Natural killer cell treated with Interleukin-12 subunit alpha and Interleukin-12 subunit beta and Interleukin-15 and Interleukin-18, amount 100 ng/mL, for 72 hours (primary cell): ENCODE measurements around the gene NOP16. TPM values are rescaled to one million over a fixed set of nuclear protein-coding genes. Genes with fewer than 3 reads are reported as not detected.

Source experiments
- ATAC-seq, 2 donors: fragments of 150-1000 bp; cut with Tn5 transposase in 1 of 2; sonication (Bioruptor Pico), chemical (Tn5 transposase) in 1 of 2; 2 replicates each; pipeline ENCODE4 v1.10.0; 2021
- DNase-seq: peaks from one replicate; pipeline ENCODE4 v3.0.0; 2022; ENCODE audit warnings: low spot score
- H3K27ac Mint-ChIP-seq, 2 donors: 1 replicate in 1 of 2; 2 replicates in 1 of 2; pipeline ENCODE4 v1.8.0; 2022; ENCODE audit warnings: mixed read lengths in 2 of 2, mild to moderate bottlenecking in 1 of 2, moderate library complexity in 1 of 2
- H3K27me3 Mint-ChIP-seq, 2 donors: 1 replicate in 1 of 2; 2 replicates in 1 of 2; pipeline ENCODE4 v1.8.0; 2022; ENCODE audit warnings: mixed read lengths in 2 of 2
- H3K36me3 Mint-ChIP-seq: one replicate; pipeline ENCODE4 v1.8.0; 2022; ENCODE audit warnings: mixed read lengths
- H3K4me1 Mint-ChIP-seq, 2 donors: 1 replicate in 1 of 2; 2 replicates in 1 of 2; pipeline ENCODE4 v1.8.0; 2022; ENCODE audit warnings: low read depth in 2 of 2, mixed read lengths in 2 of 2, mild to moderate bottlenecking in 1 of 2
- H3K4me3 Mint-ChIP-seq: one replicate; pipeline ENCODE4 v1.8.0; 2022; ENCODE audit warnings: mixed read lengths
- H3K9me3 Mint-ChIP-seq: 2 replicates; pipeline ENCODE4 v1.8.0; 2022; ENCODE audit warnings: mixed read lengths
- total RNA-seq, 2 donors: library from RNA; stranded (reverse); gene quantifications; one replicate each; pipeline ENCODE4 v1.2.3, GENCODE V29; 2022

Gene NOP16
- total RNA-seq, 2 donors from 2014 or later, result 62.0 to 155 TPM

DNA sequence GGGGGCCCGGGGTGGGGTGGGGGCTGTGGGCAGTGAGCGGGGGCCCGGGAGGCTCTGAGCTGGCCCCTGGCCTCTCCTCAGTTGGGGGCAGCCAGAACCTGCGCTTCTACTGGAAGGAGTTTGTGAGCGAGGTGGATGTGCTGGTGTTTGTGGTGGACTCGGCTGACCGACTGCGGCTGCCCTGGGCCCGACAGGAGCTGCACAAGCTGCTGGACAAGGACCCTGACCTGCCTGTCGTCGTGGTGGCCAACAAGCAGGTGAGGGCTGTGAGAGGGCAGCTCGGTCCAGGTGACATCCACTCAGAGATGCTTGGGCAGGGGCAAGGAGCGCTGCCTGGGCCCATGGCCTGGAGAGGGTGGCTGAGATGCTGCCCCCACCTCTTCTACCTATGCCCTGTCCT is 19.7 kb downstream of the NOP16 start:
- H3K4me3 Mint-ChIP-seq, result no peak overlapping the region
- no peak for ATAC-seq
- no peak for DNase-seq
- peaks cover 4% of the 10 kb centered on the region for H3K36me3 Mint-ChIP-seq
- no peak overlapping the region for H3K27ac Mint-ChIP-seq
- H3K4me1 Mint-ChIP-seq, result peaks cover 9 to 10% of the 10 kb centered on the region in 2 donors
- H3K9me3 Mint-ChIP-seq, result no peaks in the 10 kb centered on the region
- no peaks in the 10 kb centered on the region for H3K27me3 Mint-ChIP-seq

DNA sequence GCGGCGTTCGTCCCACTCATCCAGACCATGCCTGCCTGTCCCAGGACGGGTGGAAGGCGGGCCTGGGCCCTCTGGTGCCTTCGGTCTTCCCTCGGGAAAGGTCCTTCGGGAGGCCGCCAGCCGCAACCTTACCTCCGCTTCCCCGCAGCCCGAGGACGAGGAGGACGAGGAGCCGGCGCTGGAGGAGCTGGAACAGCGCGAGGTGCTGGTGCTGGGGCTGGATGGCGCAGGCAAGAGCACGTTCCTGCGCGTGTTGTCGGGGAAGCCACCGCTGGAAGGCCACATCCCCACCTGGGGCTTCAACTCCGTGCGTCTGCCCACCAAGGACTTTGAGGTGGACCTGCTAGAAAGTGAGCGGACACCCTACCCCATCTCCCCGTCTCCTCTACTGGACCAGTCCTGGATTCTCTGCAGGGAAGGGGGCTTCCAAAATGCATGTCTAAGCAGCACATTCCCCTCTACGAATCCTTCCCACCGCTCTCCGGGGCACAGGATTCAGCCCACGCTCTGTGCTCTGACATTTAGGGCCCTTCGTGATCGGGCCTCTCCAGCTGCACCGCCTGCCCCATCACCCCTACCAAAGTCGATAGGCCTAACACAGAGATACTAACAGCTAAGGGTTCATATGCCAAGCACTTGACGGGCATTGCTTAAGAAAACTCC is 22.0 kb downstream of the NOP16 start:
- ATAC-seq, result no peak
- Mint-ChIP-seq H3K9me3 (no peaks in the 10 kb centered on the region), H3K36me3 (peaks cover 4% of the 10 kb centered on the region), H3K27me3 (no peaks in the 10 kb centered on the region), H3K4me1 (peaks cover 17 to 21% of the 10 kb centered on the region in 2 donors), H3K4me3 (peak overlapping the region; percentile 56), H3K27ac (peak overlapping the region; percentile 15 to 80)
- DNase-seq, result no peak

DNA sequence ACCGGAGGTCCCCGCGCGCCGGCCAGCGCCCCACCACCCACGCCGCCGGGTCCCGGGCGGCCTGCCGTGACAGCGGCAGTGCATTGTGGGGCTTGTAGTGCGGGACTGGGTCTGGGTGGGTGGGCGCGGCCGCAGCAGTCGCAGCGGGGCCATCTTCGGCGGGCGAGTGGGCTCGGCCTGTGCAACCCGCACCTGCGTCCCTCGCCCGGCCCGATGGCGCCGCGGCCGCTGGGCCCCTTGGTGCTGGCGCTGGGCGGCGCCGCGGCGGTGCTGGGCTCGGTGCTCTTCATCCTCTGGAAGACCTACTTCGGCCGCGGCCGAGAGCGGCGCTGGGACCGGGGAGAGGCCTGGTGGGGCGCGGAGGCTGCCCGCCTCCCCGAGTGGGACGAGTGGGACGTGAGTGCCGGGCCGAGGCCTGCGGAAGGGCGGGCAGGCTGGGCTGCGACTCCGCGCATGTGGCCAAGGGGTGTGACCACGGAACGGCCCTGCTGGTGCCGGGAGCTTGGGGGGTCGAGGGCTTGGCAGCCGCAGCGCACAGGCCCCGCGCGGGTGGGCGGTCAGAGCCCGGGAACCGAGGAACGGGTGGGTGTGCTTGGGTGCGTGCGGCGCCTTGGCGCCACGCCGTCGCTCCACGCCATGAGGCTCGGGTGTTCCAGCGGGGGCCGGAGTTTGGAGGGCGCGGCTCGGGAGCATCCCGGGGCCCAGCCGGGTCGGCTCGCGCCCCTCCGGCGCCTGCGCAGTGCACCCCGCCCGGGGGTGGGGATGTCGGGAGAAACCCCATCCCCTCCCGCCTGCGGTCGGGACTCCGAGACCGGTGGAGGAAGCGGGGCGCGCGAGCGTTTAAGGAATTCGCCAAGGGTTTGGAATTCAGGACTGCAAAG is 22.8 kb downstream of the NOP16 start, which contains the start of gene ARL10:
Gene ARL10 (plus strand): TSS at position 137 of the 881 bp plus-strand sequence. CDS start 77 bp downstream, at position 214.
- ATAC-seq (peak; percentile 56 to 63), DNase-seq (peak; percentile 84)
- Mint-ChIP-seq H3K4me1 (peaks cover 17 to 21% of the 10 kb centered on the region in 2 donors), H3K27ac (peak within 1 kb of the TSS; percentile 57 to 80), H3K4me3 (peak within 1 kb of the TSS; percentile 64), H3K27me3 (no peaks in the 10 kb centered on the region), H3K9me3 (no peaks in the 10 kb centered on the region), H3K36me3 (peaks cover 4% of the 10 kb centered on the region)

DNA sequence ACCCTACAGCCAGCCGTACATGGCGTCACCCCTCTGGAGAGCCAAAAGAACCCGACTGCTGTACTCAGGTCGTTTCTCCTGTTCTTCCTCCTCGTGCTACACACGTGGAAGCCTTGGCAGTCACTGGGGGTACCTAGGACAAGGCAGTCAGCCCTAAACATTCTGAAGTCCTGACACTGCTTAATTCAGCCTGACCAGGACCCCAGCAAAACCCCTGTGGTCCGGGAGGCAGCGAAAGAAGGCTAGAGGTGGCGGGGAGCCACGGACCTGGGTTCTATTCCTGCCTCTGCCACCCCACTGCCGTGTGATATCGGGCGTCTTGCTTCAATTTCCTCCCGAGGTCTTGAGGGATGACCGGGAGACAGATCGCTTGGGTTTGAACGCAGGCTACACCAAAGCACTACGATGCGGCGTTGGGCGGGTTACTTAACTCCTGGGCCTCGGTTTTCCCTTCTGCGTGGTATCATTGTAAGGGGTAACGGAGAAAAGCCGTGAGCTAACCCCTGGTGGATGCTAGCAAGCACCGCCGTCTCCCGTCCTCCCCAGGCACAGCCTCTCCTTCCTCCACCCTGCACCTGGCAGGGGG is 23.5 kb downstream of the NOP16 start:
- Mint-ChIP-seq H3K36me3 (peaks cover 4% of the 10 kb centered on the region), H3K9me3 (no peaks in the 10 kb centered on the region), H3K27ac (peak overlapping the region; percentile 57 to 60), H3K4me1 (peaks cover 18 to 22% of the 10 kb centered on the region in 2 donors), H3K4me3 (peak overlapping the region; percentile 64), H3K27me3 (no peaks in the 10 kb centered on the region)
- no peak for DNase-seq
- ATAC-seq, result no peak

DNA sequence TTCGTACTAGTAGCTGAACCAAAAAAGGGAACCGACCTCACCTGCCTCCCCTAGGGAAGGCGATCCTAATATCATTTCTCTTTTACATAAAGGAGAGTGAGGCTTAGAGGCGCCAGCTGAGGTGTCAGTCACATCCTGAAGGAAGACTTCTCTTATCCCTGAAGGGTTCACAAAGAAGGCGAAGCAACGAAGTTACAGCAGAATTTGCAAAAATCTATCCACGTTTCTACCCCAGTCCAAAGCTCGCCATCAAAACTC is 26.2 kb downstream of the NOP16 start:
- Mint-ChIP-seq H3K27me3 (no peaks in the 10 kb centered on the region), H3K9me3 (no peaks in the 10 kb centered on the region), H3K4me1 (peaks cover 27 to 32% of the 10 kb centered on the region in 2 donors), H3K27ac (peak overlapping the region; percentile 70 to 90), H3K4me3 (peak overlapping the region; percentile 90), H3K36me3 (peaks cover 9% of the 10 kb centered on the region)
- DNase-seq, result no peak
- no peak for ATAC-seq

DNA sequence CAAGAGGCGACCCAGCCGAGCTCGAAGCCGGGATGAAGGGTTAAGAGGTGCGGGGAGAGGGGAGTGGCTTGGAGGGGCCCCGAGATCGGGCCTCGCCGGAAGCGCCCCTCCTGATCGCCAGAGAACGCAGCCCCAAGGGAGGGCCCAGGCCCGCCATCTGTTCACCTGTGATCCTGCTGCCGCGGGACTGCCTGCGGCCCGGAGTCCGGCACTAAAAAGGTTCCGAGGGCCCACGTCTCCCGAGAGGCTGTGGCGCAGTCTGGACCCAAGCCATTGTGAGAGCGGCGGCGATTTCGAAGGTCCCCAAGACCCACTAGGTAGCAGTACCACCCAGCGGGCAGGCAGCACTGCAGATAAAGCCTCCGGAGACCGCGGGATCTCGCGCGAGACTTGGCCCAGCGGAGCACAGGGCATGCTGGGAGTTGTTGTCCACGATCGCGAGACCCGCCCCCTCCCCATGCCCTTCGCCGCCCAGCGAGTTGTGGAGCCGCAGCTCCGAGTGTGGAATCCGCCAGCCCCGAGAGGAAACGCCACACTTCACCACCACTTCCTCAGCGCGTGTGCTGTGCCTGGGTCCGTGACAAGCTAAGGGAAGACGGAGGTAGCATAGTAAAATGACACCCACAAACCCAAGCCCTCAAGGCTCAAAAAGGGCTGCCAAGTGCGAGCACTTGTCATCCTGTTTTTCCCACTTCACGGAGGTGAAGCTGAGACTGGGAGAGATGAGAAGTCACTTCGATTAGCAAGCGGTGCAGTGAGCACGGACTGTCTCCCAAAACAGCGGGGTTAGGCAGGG is 26.8 kb downstream of the NOP16 start, which contains the start of gene KIAA1191:
Gene KIAA1191 (minus strand): TSS at position 328 of the 796 bp plus-strand sequence. CDS start 2,256 bp downstream, outside the sequence.
- DNase-seq, result peak; percentile 96
- H3K4me3 Mint-ChIP-seq, result peak within 1 kb of the TSS; percentile 90
- no peaks in the 10 kb centered on the region for H3K9me3 Mint-ChIP-seq
- H3K27me3 Mint-ChIP-seq, result no peaks in the 10 kb centered on the region
- ATAC-seq, result peak; percentile 93 to 95
- H3K4me1 Mint-ChIP-seq, result peaks cover 26 to 32% of the 10 kb centered on the region in 2 donors
- peaks cover 10% of the 10 kb centered on the region for H3K36me3 Mint-ChIP-seq
- peak within 1 kb of the TSS; percentile 70 to 90 for H3K27ac Mint-ChIP-seq

DNA sequence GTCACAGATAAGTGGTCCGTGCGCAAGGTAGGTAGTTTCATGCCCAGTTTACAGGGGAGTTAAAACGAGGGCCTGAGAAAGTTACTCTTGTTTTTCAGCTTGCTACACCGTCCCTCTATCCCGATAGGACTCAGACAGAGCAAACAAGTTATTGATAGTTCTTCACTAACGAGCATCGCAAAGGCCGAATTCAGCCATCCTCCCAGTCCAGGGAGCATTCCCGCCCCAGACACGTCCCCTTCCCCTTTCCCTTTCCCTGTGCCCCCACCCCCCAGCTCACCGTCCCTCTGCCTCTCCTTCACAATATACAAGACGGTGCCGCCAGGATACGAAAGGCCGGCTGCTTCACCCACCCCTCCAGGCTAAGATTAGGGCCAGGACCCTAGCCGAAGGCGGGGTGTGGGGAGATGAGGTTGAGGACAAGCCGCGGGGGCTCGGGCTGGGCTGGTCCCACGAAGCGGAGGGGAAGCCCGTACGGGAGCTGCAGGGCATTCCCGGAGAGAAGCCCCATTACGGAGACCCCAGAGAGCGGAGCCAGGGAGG is 27.4 kb downstream of the NOP16 start:
- ATAC-seq, result no peak
- Mint-ChIP-seq H3K27me3 (no peaks in the 10 kb centered on the region), H3K4me1 (peaks cover 24 to 32% of the 10 kb centered on the region in 2 donors), H3K36me3 (peaks cover 10% of the 10 kb centered on the region), H3K27ac (peak overlapping the region; percentile 70 to 90), H3K9me3 (no peaks in the 10 kb centered on the region), H3K4me3 (peak overlapping the region; percentile 90)
- DNase-seq, result no peak

DNA sequence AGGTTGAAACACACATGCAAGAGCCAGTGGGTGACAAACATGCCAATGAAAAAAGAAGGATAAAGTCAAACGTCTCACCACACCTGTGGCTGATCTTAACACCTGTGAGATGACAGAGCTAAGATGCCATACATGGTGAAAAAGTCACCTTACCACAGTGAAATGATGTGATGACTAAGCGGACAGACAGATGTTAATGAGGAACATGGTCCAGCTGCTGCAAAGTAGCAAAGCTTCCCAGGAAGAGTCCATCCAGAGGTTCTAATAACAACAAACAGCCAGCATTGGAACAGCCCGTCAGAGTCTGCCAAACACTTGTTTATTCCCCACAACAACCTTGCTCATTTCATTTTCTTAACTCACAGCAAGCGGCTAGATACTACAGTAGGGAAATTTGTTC is 28.7 kb downstream of the NOP16 start:
- peak overlapping the region; percentile 41 to 43 for H3K27ac Mint-ChIP-seq
- H3K27me3 Mint-ChIP-seq, result no peaks in the 10 kb centered on the region
- peaks cover 27 to 36% of the 10 kb centered on the region in 2 donors for H3K4me1 Mint-ChIP-seq
- no peak for ATAC-seq
- H3K4me3 Mint-ChIP-seq, result peak overlapping the region; percentile 90
- DNase-seq, result no peak
- H3K9me3 Mint-ChIP-seq, result no peaks in the 10 kb centered on the region
- H3K36me3 Mint-ChIP-seq, result peaks cover 14% of the 10 kb centered on the region

DNA sequence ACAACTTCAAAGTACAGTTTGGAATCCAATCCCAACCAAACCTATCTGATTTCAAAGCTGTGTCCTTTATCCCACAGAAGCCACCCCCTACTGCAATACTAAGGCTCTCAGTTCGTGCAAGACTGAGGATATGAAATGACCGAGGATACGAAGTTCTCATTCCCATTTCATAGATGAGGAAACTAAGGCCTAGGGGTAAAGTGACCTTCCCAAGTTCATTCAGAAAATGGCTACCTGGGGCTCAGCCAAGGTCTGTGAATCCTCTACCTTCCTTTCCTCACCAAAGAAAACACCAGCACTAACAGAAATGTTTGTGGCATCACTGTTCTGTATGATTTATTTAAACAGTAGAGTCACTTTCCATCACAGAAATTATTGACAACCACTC is 32.2 kb downstream of the NOP16 start:
- Mint-ChIP-seq H3K9me3 (no peaks in the 10 kb centered on the region), H3K27ac (no peak overlapping the region), H3K27me3 (no peaks in the 10 kb centered on the region), H3K36me3 (peaks cover 20% of the 10 kb centered on the region), H3K4me1 (peaks cover 36 to 37% of the 10 kb centered on the region in 2 donors), H3K4me3 (no peak overlapping the region)
- no peak for DNase-seq
- no peak for ATAC-seq

DNA sequence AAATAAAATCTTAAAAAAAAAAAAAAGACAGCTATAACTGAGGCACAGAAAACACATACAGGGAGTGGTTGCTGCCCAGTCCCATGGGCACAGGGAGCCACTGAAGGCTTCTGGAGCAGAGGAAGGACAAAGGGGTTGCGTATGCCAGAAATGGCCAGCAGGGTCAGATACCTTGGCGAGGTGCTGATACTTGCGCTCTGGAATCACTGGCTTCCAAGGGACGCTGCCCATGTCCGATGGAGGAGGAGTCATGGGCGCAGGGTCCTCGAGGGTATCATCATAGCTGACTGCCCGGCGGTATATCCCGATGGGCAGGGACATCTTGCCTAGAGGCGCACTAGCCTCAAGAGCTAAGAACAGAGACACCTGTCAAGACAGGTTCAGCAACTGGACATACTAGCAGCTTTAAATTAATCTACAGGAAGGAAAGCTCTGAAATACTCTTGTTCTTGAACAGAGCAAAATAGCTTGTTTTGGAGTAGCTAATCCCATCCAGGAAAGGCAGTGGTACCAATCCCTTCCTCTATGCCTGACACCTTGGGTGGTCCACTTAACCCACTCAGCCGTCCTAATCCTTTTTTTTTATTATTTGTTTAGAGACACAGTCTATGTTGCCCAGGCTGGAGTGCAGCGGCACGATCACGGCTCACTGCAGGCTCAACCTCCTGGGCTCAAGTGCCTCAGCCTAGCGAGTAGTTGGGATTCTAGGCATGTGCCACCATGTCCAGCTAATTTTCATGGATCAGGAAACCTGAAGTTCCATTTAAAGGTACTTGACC is 32.8 kb downstream of the NOP16 start:
- Mint-ChIP-seq H3K9me3 (no peaks in the 10 kb centered on the region), H3K4me3 (no peak overlapping the region), H3K27me3 (no peaks in the 10 kb centered on the region), H3K36me3 (peaks cover 20% of the 10 kb centered on the region), H3K4me1 (peaks cover 36 to 40% of the 10 kb centered on the region in 2 donors), H3K27ac (no peak overlapping the region)
- DNase-seq (no peak), ATAC-seq (no peak)

DNA sequence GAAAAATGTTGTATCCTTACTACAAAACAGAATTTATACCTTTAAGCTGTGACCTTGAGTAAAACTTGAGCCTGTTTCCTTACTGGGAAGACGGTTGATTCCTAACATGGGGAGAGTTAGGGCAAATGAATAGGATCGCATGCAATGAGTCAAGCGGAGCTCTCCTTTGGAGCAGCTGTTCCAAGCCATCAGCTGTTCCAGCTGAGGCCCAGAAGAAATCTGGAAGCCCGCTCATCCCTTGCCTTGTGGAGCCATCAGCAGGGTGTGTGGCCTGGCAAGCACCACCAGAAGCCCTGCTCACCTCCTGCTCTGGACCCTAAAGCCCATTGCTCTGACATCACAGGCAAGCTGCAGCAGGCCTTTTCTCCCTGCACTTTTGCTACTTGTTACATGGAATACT is 34.9 kb downstream of the NOP16 start:
- DNase-seq, result no peak
- Mint-ChIP-seq H3K27ac (no peak overlapping the region), H3K4me1 (peaks cover 34 to 43% of the 10 kb centered on the region in 2 donors), H3K4me3 (no peak overlapping the region), H3K27me3 (no peaks in the 10 kb centered on the region), H3K9me3 (no peaks in the 10 kb centered on the region), H3K36me3 (peaks cover 32% of the 10 kb centered on the region)
- no peak for ATAC-seq

DNA sequence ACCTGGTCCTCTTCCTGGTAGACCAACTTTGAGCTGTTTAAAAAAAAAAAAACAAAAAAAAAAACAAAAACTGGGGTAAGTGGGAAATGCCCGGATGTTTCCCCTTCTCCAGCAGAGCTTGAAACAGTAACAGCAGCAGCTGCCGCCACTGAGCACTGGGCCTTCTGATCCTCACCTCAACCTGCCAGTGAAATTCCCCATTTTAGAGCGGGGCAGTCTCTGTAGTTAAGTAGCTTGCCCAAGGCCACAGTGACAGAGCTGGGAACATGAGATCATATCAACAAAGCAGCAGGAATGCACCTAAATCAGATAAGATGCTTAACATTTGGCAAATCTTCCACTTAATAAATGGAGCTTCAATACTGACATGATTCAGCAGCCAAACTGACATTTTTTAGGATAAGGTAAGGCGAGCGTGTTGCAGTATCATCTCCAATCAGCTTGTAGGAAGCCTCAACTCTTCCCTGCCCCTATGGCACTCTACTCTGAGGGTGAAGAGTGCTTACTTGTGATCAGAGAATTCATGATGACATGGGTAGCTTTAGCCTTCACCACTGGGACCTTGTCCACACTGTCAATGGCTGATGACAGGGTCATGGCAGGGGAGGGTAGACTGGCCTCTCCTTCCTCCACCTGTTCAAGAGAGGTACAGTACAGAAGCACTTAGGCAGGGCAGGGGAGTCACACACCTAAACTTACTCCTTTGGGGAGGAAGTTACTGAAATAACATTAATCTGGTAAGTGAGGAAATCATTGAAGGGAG is 36.1 kb downstream of the NOP16 start:
- Mint-ChIP-seq H3K27ac (peak overlapping the region in 1 of 2 donors; percentile 56), H3K4me3 (no peak overlapping the region), H3K27me3 (no peaks in the 10 kb centered on the region), H3K9me3 (no peaks in the 10 kb centered on the region), H3K36me3 (peaks cover 31% of the 10 kb centered on the region), H3K4me1 (peaks cover 23 to 33% of the 10 kb centered on the region in 2 donors)
- DNase-seq (no peak), ATAC-seq (no peak)
